Ishikawa (cell line): ENCODE measurements around the gene COX8C.

Source experiments
- CEBPB ChIP-seq: IDR thresholded peaks from 2 replicates; pipeline ENCODE4 v1.6.1; 2012
- CREB1 ChIP-seq: IDR thresholded peaks from 2 replicates; pipeline ENCODE4 v1.6.1; 2012; ENCODE audit warnings: low read depth
- EGR1 ChIP-seq: IDR thresholded peaks from 2 replicates; pipeline ENCODE4 v1.6.1; 2012
- EP300 ChIP-seq: IDR thresholded peaks from 2 replicates; pipeline ENCODE4 v1.6.1; 2012; ENCODE audit warnings: borderline replicate concordance
- FOXM1 ChIP-seq: IDR thresholded peaks from 2 replicates; pipeline ENCODE4 v1.6.1; 2012; ENCODE audit warnings: low read depth, borderline replicate concordance
- NFIC ChIP-seq: IDR thresholded peaks from 2 replicates; pipeline ENCODE4 v1.6.1; 2012
- RAD21 ChIP-seq: IDR thresholded peaks from 2 replicates; pipeline ENCODE4 v1.6.1; 2012; ENCODE audit warnings: low read depth
- TAF1 ChIP-seq: IDR thresholded peaks from 2 replicates; pipeline ENCODE4 v1.6.1; 2012; ENCODE audit warnings: low read depth, mild to moderate bottlenecking
- TCF12 ChIP-seq: IDR thresholded peaks from 2 replicates; pipeline ENCODE4 v1.6.1; 2012; ENCODE audit warnings: low read depth
- TEAD4 ChIP-seq: IDR thresholded peaks from 2 replicates; pipeline ENCODE4 v1.6.1; 2012
- YY1 ChIP-seq: IDR thresholded peaks from 2 replicates; pipeline ENCODE4 v1.6.1; 2012; ENCODE audit warnings: low read depth
- ZBTB7A ChIP-seq: IDR thresholded peaks from 2 replicates; pipeline ENCODE4 v1.6.1; 2012; ENCODE audit warnings: low read depth
- TF ChIP-seq, protein P1 (sequence below): IDR thresholded peaks from 2 replicates; pipeline ENCODE4 v1.6.1; 2012
- TF ChIP-seq, protein P2 (sequence below): IDR thresholded peaks from 2 replicates; pipeline ENCODE4 v1.6.1; 2012
- TF ChIP-seq, protein P3 (sequence below): IDR thresholded peaks from 2 replicates; pipeline ENCODE4 v1.6.1; 2012; ENCODE audit warnings: low read depth, mild to moderate bottlenecking

The COX8C gene

DNA sequence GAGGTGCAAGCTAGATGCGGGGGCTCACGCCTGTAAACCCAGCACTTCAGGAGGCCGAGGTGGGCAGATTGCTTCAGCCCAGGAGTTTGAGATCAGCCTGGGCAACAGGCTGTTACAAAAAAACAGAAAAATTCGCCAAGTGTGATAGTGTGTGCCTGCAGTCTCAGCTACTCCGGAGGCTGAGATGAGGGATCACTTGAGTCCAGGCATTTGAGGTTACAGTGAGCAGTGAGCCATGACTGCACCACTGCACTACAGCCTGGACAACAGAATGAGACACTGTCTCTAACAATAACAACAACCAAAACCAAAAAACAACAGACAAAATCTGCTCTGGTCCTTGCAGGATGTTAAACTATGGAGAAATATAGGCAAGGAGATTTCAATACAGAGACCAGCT is 28.1 kb upstream of the COX8C start:
- TF ChIP-seq TCF12, result no peak
- no peak for TF ChIP-seq RAD21
- no peak for TF ChIP-seq FOXM1
- TF ChIP-seq, protein P1, sequence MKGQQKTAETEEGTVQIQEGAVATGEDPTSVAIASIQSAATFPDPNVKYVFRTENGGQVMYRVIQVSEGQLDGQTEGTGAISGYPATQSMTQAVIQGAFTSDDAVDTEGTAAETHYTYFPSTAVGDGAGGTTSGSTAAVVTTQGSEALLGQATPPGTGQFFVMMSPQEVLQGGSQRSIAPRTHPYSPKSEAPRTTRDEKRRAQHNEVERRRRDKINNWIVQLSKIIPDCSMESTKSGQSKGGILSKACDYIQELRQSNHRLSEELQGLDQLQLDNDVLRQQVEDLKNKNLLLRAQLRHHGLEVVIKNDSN, result no peak
- TF ChIP-seq EGR1, result no peak
- TF ChIP-seq TEAD4, result no peak
- TF ChIP-seq EP300, result no peak
- no peak for TF ChIP-seq YY1

DNA sequence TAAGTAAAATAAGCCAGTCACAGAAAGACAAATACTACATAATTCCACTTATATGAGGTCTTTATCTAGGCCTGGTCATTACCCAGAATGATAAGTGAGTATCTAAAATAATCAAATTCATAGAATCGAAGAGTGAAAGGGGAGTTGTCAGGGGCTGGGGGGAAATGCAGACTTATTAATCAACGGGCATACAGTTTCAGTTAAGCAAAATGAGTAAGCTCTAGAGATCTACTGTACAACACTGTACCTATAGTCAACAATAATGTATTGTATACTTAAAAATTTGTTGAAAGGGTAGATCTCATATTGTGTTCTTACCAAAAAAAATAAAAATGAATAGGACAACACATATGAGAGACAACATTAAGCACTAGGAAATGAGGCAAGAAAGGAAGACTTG is 27.5 kb upstream of the COX8C start:
- TF ChIP-seq YY1 (no peak), FOXM1 (no peak), EP300 (no peak), EGR1 (no peak), NFIC (no peak), CEBPB (no peak), TEAD4 (no peak), TAF1 (no peak), ZBTB7A (no peak), CREB1 (no peak), TCF12 (no peak), RAD21 (no peak)
- TF ChIP-seq, protein P1, result no peak
- TF ChIP-seq, protein P2, sequence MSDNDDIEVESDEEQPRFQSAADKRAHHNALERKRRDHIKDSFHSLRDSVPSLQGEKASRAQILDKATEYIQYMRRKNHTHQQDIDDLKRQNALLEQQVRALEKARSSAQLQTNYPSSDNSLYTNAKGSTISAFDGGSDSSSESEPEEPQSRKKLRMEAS, result no peak
- TF ChIP-seq, protein P3, sequence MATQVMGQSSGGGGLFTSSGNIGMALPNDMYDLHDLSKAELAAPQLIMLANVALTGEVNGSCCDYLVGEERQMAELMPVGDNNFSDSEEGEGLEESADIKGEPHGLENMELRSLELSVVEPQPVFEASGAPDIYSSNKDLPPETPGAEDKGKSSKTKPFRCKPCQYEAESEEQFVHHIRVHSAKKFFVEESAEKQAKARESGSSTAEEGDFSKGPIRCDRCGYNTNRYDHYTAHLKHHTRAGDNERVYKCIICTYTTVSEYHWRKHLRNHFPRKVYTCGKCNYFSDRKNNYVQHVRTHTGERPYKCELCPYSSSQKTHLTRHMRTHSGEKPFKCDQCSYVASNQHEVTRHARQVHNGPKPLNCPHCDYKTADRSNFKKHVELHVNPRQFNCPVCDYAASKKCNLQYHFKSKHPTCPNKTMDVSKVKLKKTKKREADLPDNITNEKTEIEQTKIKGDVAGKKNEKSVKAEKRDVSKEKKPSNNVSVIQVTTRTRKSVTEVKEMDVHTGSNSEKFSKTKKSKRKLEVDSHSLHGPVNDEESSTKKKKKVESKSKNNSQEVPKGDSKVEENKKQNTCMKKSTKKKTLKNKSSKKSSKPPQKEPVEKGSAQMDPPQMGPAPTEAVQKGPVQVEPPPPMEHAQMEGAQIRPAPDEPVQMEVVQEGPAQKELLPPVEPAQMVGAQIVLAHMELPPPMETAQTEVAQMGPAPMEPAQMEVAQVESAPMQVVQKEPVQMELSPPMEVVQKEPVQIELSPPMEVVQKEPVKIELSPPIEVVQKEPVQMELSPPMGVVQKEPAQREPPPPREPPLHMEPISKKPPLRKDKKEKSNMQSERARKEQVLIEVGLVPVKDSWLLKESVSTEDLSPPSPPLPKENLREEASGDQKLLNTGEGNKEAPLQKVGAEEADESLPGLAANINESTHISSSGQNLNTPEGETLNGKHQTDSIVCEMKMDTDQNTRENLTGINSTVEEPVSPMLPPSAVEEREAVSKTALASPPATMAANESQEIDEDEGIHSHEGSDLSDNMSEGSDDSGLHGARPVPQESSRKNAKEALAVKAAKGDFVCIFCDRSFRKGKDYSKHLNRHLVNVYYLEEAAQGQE, result no peak

DNA sequence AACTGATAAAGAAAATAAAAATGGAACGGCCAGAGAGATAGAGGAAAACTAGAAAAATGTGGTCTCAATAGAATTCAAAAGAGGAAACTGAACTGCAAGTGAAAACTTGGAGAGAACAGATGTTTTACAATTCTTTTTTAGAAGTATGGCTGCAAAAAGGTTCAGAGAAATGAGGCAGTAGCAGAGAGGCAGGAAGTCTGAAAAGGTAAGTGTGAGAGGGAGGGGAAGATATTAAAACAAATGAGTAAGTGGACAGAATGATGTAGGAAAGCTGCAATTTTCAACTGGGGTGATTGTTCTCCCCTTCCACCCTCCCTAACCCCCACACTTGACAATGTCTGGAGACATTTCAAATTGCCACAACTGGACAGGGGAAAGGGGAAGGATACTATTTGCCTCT is 27.0 kb upstream of the COX8C start:
- TF ChIP-seq EP300 (no peak), TCF12 (no peak), TAF1 (no peak), CREB1 (no peak), CEBPB (no peak)
- TF ChIP-seq, protein P1, result no peak
- TF ChIP-seq, protein P2, result no peak

DNA sequence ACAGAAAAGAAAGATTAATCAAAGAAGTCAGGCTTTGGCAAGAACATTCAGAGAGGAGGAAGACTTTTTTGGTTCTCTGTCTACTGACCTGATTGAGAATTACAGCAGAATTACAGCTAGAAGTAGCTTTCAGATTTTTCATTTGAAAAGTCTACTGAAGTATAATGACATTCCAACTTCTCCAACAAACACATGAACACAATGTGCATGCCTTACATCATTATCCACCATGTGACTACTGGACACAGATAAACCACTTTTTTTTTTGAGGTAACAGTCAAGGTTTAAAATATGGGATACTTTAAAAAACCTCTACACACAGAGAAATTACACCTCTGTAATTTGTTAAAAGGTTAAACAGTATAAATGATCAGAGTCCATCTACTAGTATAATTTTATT is 26.5 kb upstream of the COX8C start:
- TF ChIP-seq TCF12, result no peak
- TF ChIP-seq, protein P2, result no peak
- no peak for TF ChIP-seq NFIC
- TF ChIP-seq TEAD4, result no peak
- no peak for TF ChIP-seq EP300
- TF ChIP-seq TAF1, result no peak
- no peak for TF ChIP-seq EGR1
- TF ChIP-seq YY1, result no peak
- no peak for TF ChIP-seq RAD21
- no peak for TF ChIP-seq CEBPB

DNA sequence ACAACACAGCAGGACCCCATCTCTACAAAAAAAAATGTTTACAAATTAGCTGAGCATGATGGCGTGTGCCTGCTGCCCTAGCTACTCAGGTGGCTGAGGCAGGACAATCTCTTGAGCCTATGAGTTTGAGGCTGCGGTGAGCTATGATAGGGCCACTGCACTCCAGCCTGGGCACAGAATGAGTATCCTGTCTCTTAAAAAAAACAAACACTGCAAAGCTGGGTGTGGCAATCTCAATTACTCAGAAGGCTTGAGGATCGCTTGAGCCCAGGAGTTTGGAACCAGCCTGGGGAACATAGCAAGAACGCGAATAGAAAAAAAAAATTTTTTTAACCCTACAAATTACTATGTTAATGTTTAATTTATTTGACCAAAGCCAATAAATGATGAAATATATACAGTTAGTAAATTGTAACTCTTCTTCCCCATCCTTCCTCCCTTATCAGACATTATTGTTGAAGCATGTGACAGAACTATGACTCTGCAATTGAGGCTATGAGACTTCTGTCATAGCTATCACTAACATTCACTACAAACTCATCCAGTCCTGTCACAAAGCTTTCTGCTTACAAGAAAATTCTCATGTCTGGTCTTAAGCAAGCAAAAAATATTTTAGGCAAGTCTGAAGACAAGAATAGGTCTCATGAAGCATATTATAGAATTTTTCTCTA is 23.9 kb upstream of the COX8C start:
- no peak for TF ChIP-seq CEBPB
- no peak for TF ChIP-seq EP300
- no peak for TF ChIP-seq EGR1
- TF ChIP-seq TCF12, result no peak
- TF ChIP-seq RAD21, result no peak
- no peak for TF ChIP-seq NFIC
- TF ChIP-seq TAF1, result no peak
- TF ChIP-seq, protein P1, result no peak

DNA sequence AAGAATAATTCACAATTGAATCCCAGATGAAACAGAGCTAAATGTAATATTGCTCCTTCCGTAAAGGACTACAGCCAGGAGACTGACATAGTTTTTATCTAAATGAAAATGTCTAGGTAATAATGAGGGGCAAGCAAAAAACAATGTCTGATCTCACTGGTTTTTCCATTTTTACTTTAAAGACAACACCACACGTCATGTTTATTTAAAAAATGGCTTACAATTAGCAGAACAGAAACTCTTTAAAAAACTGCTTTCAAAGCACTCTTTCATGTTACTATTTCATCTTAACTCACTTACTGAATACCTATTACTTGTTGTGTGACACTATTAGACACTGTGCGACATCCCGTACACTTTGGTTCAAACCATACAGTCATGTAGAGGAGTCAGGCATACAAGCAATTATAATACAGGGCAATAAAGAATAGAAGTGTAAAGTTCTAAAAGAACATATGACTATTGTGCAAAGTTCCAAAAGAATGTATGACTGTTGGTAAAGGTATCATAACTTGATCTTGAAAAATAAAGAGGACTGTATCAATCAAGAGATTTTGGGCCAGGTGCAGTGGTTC is 23.3 kb upstream of the COX8C start:
- TF ChIP-seq RAD21 (no peak), CEBPB (no peak), EP300 (no peak), YY1 (no peak), CREB1 (no peak), FOXM1 (no peak)
- TF ChIP-seq, protein P3, result no peak
- TF ChIP-seq, protein P2, result no peak
